Heart left ventricle (tissue), 16 donors: Measurements from ENCODE around the gene POMGNT1. TPM values are rescaled to one million over a fixed set of nuclear protein-coding genes. Genes with fewer than 3 reads are reported as not detected.

ENCODE experiments used
- ATAC-seq, 4 donors: fragments of 200-7000 bp; cut with Tn5 transposase; one replicate each; pipeline ENCODE4 v1.9.1; 2020 to 2022; ENCODE audit warnings: moderate library complexity in 4 of 4, mild to moderate bottlenecking in 3 of 4, moderate number of reproducible peaks in 1 of 4
- DNase-seq, 5 donors: peaks; one replicate each; pipeline ENCODE4 v3.0.0-alpha.2; 2020
- H3K27ac ChIP-seq, 12 donors: fragments of 200-600 bp; sonication (generic) in 4 of 12; one replicate each; pipeline versions ENCODE4 v1.5.0 to v1.8.0; 2016 to 2022; ENCODE audit warnings: mild to moderate bottlenecking in 2 of 12
- H3K27me3 ChIP-seq, 9 donors: fragments of 200-600 bp; sonication (generic) in 2 of 9; one replicate each; pipeline versions ENCODE4 v1.5.1 to v1.8.0; 2016 to 2022; ENCODE audit warnings: mild to moderate bottlenecking in 3 of 9
- H3K36me3 ChIP-seq, 9 donors: fragments of 200-600 bp; sonication (generic) in 2 of 9; one replicate each; pipeline versions ENCODE4 v1.5.0 to v1.8.0; 2018 to 2022; ENCODE audit warnings: mild to moderate bottlenecking in 2 of 9
- H3K4me1 ChIP-seq, 12 donors: fragments of 200-600 bp; sonication (generic) in 4 of 12; one replicate each; pipeline versions ENCODE4 v1.5.0 to v1.8.0; 2016 to 2022; ENCODE audit warnings: mild to moderate bottlenecking in 3 of 12
- H3K4me3 ChIP-seq, 12 donors: fragments of 200-600 bp; sonication (generic) in 4 of 12; one replicate each; pipeline versions ENCODE4 v1.5.0 to v1.8.0; 2017 to 2022; ENCODE audit warnings: mild to moderate bottlenecking in 9 of 12, moderate library complexity in 4 of 12
- H3K9me3 ChIP-seq, 12 donors: fragments of 200-600 bp; sonication (generic) in 4 of 12; one replicate each; pipeline versions ENCODE4 v1.5.0 to v1.8.0; 2016 to 2022; ENCODE audit warnings: mild to moderate bottlenecking in 1 of 12
- POLR2A ChIP-seq, 2 donors: fragments of 450-650 bp; IDR thresholded peaks; one replicate each; pipeline ENCODE4 v1.6.1; 2017; ENCODE audit warnings: antibody characterized with exemption in 2 of 2, mild to moderate bottlenecking in 2 of 2, moderate library complexity in 2 of 2
- WGBS, 4 donors: extraction: QIAGEN DNeasy Blood & Tissue Kit in 2 of 4; methylation state at CpG; one replicate each; pipeline versions ENCODE4 v1.1.5 to v1.1.7; 2013 to 2018; 5-methylcytosine and 5-hydroxymethylcytosine counted together
- intact Hi-C, 10 donors: fragments of 100-400 bp; cut with DNase I; formaldehyde crosslinking; loops; one replicate each; pipeline versions ENCODE4 v1.11.1 to v1.14.2; 2022
- polyA plus RNA-seq, 2 donors: library from polyadenylated mRNA; stranded (reverse); fragments of 200-250 nt; gene quantifications; one replicate each; pipeline ENCODE4 v1.2.3, GENCODE V29; 2013
- total RNA-seq, 9 donors: library from RNA; depleted of rRNA in 2 of 9; stranded (reverse); fragments of >200 nt in 2 of 9; fragmentation: NEBNext Ultra II Directional in 3 of 9; extraction: Animal tissue kit (Norgen Biotek cat#: 25700) in 3 of 9; gene quantifications; one replicate each; pipeline versions ENCODE4 v1.1.0 to v1.2.4, GENCODE V29; 2016 to 2023
- TF ChIP-seq, protein P1 (sequence below), 12 donors: fragments of 200-600 bp; sonication (generic) in 4 of 12; IDR thresholded peaks; one replicate each; pipeline versions ENCODE4 v1.5.0 to v1.8.0; 2018 to 2022; ENCODE audit warnings: antibody characterized with exemption in 12 of 12, mild to moderate bottlenecking in 5 of 12
- donor health status: ischemic (EF 13 %, LVEDD 7.1; RV severe dilation, severe dysfunction).
- donor health status: healthy with polysubstance abuse.
- donor health status: DM: no; HTN: yes; CAD: no.
- donor health status: DM: no; HTN: no; CAD: no.
- donor health status: ischemic (EF 25% LVEDD 6.9; RV normal size, moderate dysfunction).
- donor health status: ischemic (EF 25% LVEDD 5.7; RV mildly dilated, moderate dysfunction).
- donor health status: healthy.
- donor health status: DM: yes; HTN: yes; CAD: no.
- donor health status: ischemic (EF 35%, LVEDD 5.7; RV mildly dilated, moderate dysfunction).
- donor health status: nonischemic (EF 11% LVEDD 7.7; RV severe dilation, severe dysfunction).
- donor health status: DM: yes; HTN: yes; CAD: no.
- donor health status: PGD.
- donor health status: ischemic (EF 29% LVEDD 5.4; RV normal size, mild dysfunction).
- donor health status: nonischemic (EF 23%, LVEDD 6.1; RV moderate dilation, normal function).

Gene POMGNT1
- total and polyA plus RNA-seq, 11 donors = 85.2 to 203 (median 139) TPM

DNA sequence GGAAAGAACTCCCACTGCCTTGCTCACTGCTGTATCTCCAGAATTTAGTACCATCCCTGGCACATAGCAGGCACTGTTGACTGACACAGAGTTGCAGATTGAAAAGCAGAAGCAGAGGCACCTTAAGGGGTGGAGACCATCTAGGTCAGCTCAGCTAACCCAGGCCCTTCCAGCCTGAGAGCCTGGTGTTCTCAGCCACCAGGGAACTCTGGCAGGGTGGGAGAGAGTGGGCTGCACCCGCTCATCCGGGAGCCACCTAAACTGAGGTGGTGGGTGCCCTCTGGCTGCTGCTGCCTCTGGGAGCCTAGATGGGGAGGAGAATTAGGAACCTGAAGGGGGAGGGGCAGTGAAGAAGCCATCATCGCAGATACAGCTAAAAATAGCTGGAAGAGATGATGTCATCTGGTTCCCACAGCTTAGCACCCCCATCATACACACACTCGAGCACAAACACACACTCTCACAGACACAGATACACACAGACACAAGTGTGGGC is 24.8 kb downstream of the POMGNT1 start:
- peak in 3 of 5 donors; percentile 45 to 68 (median 46) for DNase-seq
- H3K4me3 ChIP-seq = peak overlapping the region in 1 of 12 donors; percentile 15
- H3K27ac ChIP-seq = peak overlapping the region in 11 of 12 donors; percentile 18 to 93 (median 78)
- intact Hi-C loops = loop anchor here in 1 of 10 donors (10.0 kb wide), 1 partner anchor 279 kb away; no protein-coding TSS in a partner anchor
- TF ChIP-seq, protein P1, sequence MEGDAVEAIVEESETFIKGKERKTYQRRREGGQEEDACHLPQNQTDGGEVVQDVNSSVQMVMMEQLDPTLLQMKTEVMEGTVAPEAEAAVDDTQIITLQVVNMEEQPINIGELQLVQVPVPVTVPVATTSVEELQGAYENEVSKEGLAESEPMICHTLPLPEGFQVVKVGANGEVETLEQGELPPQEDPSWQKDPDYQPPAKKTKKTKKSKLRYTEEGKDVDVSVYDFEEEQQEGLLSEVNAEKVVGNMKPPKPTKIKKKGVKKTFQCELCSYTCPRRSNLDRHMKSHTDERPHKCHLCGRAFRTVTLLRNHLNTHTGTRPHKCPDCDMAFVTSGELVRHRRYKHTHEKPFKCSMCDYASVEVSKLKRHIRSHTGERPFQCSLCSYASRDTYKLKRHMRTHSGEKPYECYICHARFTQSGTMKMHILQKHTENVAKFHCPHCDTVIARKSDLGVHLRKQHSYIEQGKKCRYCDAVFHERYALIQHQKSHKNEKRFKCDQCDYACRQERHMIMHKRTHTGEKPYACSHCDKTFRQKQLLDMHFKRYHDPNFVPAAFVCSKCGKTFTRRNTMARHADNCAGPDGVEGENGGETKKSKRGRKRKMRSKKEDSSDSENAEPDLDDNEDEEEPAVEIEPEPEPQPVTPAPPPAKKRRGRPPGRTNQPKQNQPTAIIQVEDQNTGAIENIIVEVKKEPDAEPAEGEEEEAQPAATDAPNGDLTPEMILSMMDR (IDR thresholded peaks at IDR 0.05) = peak in 6 of 12 donors; percentile 7 to 49 (median 38)
- TF ChIP-seq POLR2A (IDR thresholded peaks at IDR 0.05) = no peak
- H3K9me3 ChIP-seq = no peaks in the 10 kb centered on the region
- no peaks in the 10 kb centered on the region for H3K36me3 ChIP-seq
- 7 to 39% (median 17%) methylated on average over 3 to 4 of the region's 4 CpGs for WGBS, 4 donors
- no peaks in the 10 kb centered on the region for H3K27me3 ChIP-seq
- H3K4me1 ChIP-seq = peaks cover 11 to 69% (median 48%) of the 10 kb centered on the region in 12 donors
- ATAC-seq = peak; percentile 5 to 48 (median 22)

DNA sequence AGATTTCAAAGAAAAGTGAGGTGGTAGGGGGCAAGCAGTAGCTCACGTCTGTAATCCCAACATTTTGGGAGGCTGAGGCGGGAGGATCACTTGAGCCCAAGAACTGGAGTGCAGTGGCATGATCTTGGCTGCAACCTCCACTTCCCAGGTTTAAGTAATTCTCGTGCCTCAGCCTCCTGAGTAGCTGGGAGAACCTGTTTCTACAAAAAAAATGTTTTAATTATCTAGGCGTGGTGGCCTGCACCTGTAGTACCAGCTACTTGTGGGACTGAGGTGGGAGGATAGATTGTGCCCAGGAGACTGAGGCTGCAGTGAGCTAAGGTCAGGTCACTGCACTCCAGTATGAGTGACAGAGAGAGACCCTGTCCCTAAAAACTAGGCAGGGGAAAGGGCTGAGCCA is 25.9 kb downstream of the POMGNT1 start:
- Histone ChIP-seq H3K4me1 (peaks cover 11 to 80% (median 58%) of the 10 kb centered on the region in 12 donors), H3K36me3 (no peaks in the 10 kb centered on the region), H3K27ac (peak overlapping the region in 11 of 12 donors; percentile 28 to 93 (median 77)), H3K27me3 (peaks cover 0 to under 1% (median 0%) of the 10 kb centered on the region in 9 donors), H3K9me3 (no peaks in the 10 kb centered on the region), H3K4me3 (no peak overlapping the region)
- intact Hi-C loops = loop anchor here in 1 of 10 donors (10.0 kb wide), 1 partner anchor 278 kb away; no protein-coding TSS in a partner anchor
- ATAC-seq = no peak
- TF ChIP-seq, protein P1 (IDR thresholded peaks at IDR 0.05) = no peak
- no peak for TF ChIP-seq POLR2A (IDR thresholded peaks at IDR 0.05)
- DNase-seq = no peak
- WGBS, 4 donors = 83 to 98% (median 93%) methylated on average over 4 of the region's 4 CpGs

GRCh38 chr1:46171871-46172270 is 26.4 kb downstream of the POMGNT1 start:
- Histone ChIP-seq H3K27me3 (peaks cover 0 to 5% (median 0%) of the 10 kb centered on the region in 9 donors), H3K36me3 (no peaks in the 10 kb centered on the region), H3K9me3 (no peaks in the 10 kb centered on the region), H3K4me1 (peaks cover 11 to 85% (median 61%) of the 10 kb centered on the region in 12 donors), H3K4me3 (peak overlapping the region in 2 of 12 donors; percentile 6 to 13), H3K27ac (peak overlapping the region; percentile 28 to 93 (median 76))
- WGBS, 4 donors = 37 to 50% (median 43%) methylated on average over 5 to 6 of the region's 6 CpGs
- DNase-seq (peak in 2 of 5 donors; percentile 36 to 54), ATAC-seq (peak in 1 of 4 donors; percentile 12)
- no peak for TF ChIP-seq POLR2A (IDR thresholded peaks at IDR 0.05)
- TF ChIP-seq, protein P1 (IDR thresholded peaks at IDR 0.05) = no peak
- intact Hi-C loops = loop anchor here in 2 of 10 donors (1.0 to 10.0 kb wide), 2 partner anchors 39 to 277 kb away; no protein-coding TSS in a partner anchor

GRCh38 chr1:46171351-46171750 is 26.9 kb downstream of the POMGNT1 start:
- TF ChIP-seq, protein P1 (IDR thresholded peaks at IDR 0.05) = no peak
- peak in 1 of 2 donors; percentile 37 for TF ChIP-seq POLR2A (IDR thresholded peaks at IDR 0.05)
- intact Hi-C loops = loop anchor here in 2 of 10 donors (1.0 to 10.0 kb wide), 2 partner anchors 38 to 277 kb away; no protein-coding TSS in a partner anchor
- Histone ChIP-seq H3K9me3 (no peaks in the 10 kb centered on the region), H3K4me3 (peak overlapping the region in 3 of 12 donors; percentile 6 to 13 (median 9)), H3K27me3 (peaks cover 0 to 5% (median 0%) of the 10 kb centered on the region in 9 donors), H3K36me3 (no peaks in the 10 kb centered on the region), H3K27ac (peak overlapping the region; percentile 46 to 93 (median 76)), H3K4me1 (peaks cover 11 to 90% (median 66%) of the 10 kb centered on the region in 12 donors)
- DNase-seq (peak in 4 of 5 donors; percentile 57 to 84 (median 74)), ATAC-seq (peak; percentile 30 to 65 (median 51))
- WGBS, 4 donors = 51 to 85% (median 68%) methylated on average over 7 to 8 of the region's 8 CpGs
